Fibroblast of lung (primary cell): ENCODE measurements around the gene CAMK1D.

ENCODE experiments used
- EZH2 ChIP-seq: IDR thresholded peaks from 2 replicates; pipeline ENCODE4 v1.5.1; 2012; ENCODE audit warnings: low read length, control low read depth, mild to moderate bottlenecking; ENCODE audit errors: missing control alignments
- TF ChIP-seq, protein P1 (sequence below), 2 donors: IDR thresholded peaks in 1 of 2; conservative IDR thresholded peaks in 1 of 2; 1 replicate in 1 of 2; 2 replicates in 1 of 2; pipeline ENCODE4 v1.5.1; 2011 to 2012; ENCODE audit warnings: low read length in 2 of 2, control low read depth in 1 of 2, inconsistent platforms in 1 of 2, low read depth in 1 of 2, mild to moderate bottlenecking in 1 of 2

DNA sequence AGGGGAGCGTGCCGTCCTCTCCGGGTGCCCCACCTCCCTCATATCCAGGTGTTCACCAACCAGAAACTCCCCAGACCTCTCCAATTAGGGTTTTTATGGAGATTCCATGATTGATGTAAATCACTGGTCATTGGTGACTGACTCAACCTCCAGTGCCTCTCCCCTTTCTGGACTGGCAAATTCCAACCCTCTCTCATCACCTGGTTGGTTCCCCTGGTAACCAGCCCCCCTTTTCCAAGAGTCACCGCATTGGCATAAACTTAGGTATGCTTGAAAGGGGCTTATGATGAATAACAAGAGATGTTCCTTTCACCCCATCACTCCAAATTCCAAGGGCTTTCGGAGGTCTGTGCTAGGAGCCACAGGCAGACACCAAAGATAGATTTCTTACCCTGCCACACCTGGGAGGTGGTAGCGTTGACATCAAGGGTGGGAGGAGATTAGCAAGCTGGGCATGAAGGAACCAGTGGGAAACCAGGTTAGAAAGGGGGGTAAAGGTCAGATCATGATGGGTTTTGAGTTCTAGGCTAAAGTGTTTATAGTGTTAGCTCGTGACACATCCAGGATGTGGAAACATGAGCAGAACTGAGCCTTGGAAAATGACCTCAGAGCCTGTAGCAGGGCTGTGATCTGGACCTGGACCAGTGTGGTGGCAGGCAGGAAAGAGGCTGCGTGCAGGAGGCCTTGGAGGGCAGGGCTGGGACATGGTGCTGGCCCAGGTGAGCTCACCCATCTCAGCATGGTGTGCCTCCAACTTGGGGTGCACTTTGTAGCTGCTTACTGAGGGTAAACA lies 45.1 kb downstream of the CAMK1D start:
- TF ChIP-seq, protein P1, sequence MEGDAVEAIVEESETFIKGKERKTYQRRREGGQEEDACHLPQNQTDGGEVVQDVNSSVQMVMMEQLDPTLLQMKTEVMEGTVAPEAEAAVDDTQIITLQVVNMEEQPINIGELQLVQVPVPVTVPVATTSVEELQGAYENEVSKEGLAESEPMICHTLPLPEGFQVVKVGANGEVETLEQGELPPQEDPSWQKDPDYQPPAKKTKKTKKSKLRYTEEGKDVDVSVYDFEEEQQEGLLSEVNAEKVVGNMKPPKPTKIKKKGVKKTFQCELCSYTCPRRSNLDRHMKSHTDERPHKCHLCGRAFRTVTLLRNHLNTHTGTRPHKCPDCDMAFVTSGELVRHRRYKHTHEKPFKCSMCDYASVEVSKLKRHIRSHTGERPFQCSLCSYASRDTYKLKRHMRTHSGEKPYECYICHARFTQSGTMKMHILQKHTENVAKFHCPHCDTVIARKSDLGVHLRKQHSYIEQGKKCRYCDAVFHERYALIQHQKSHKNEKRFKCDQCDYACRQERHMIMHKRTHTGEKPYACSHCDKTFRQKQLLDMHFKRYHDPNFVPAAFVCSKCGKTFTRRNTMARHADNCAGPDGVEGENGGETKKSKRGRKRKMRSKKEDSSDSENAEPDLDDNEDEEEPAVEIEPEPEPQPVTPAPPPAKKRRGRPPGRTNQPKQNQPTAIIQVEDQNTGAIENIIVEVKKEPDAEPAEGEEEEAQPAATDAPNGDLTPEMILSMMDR (conservative IDR thresholded peaks at IDR 0.05 in 1 of 2, IDR thresholded peaks at IDR 0.05 in 1 of 2; ENCODE audit: low read depth in 1 of 2, low read length in 2 of 2) = no peak
- TF ChIP-seq EZH2 = no peak
